HG03460 (cell line): Measurements from ENCODE around the gene KCNK16.
A peak's percentile ranks its signal among the peaks of the same experiment; 100 is the strongest.
"Not testable (repeated sequence)": the region's sequence is repeated elsewhere in the genome, so short reads cannot be mapped to it uniquely, and the experiment has no call there.

ENCODE experiments used
- ATAC-seq: cut with Tn5 transposase; IDR thresholded peaks from one replicate; pipeline ENCODE4 v1.9.1; 2021; ENCODE audit not compliant: unreplicated experiment

KCNK16 gene

DNA sequence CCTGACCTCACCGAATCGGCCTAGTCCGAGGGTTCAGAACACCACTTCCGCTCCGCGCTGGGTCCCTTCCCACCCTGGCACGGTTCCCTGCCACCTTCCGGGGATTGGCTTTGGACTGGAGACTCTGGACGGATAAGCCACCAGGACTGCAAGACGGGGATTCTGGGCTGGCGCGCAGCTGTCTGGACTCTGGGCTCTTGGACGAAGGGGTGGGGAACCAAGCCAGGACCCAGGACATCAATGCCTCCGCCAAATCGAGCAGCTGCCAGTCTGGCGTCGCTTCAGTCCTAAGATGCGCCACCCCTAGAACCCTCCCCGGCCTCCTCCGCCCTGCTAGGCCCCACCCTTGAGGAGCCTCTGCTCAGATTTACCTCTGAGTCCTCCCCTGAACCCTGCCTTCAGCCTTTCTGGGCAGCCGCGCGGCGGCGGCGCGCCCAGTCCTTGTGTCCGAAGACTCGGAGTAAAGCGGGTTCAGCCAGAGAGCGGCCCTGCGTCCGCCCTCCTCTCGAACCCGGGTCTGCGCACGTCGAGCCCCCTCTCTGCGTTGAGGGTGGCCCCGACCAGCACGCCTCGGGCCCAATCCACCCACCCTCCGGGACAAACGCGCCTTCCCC is 9.5 kb downstream of the KCNK16 start:
- no peak for ATAC-seq

DNA sequence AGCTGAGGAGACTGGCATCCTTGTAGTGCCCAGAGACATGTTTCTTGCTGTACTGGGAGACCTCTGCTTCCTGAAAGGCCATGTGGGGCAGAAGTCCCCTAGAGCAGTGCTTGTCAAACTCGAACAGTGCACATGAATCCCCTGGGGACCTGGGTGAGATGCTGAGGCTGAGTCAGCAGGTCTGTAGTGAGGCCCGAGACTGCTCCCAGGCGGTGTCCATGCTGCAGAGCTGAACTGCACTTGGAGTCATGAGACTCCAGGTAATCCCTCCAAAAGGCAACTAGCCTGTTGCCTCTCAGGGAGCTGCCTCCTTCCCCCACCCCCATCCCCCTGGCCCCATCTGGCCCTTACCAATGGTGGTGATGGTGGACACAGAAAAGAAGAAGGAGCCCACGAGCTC is 12.0 kb downstream of the KCNK16 start:
- no peak for ATAC-seq

DNA sequence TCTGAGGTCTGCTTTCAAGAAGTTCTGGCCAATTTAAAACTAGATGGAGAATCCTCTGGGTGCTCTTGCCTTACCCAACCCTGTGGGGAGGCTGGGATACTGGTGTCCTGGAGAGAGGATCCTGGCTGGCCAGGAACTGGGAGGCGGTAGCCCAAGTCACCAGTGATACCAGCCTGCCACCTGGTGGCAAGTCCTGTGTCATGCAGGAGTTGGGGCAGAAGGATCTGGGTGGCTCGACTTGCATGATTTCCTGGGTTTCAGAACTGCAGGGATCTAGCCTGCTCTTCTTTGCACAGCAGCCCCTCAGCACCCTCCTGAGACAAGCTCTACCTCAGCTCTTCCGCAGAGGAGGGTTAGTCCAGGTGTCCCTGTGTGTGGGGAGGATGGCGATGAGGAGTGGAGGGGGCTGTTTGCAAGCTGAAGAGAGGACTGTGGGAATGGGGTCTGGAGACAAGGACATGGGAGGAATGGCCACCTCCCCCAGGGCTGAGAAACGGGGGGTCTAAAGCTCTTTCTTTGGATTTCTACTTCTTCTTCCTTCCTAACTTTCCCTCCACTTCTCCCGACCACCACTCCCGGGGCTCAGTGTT is 12.5 kb downstream of the KCNK16 start:
- ATAC-seq = no peak

DNA sequence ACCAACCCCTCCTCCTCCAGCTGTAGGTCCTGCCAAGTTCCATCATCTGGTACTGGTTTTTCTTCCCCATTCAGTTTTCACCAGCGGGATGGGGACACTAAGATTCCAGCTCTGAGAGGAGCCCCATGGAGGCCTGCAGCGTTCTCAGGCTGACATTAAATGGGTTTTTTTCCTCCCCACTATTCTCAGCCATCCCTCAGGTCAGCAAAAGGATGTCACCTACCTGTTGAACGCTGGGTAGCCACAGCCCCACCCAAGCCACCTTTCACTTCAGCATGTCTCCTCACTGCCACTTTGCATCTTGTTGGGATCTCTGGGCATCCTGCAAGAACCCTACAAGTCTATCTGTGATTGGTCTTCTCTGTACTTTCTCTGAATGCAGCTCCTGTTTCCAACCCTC is 15.0 kb downstream of the KCNK16 start:
- ATAC-seq = no peak

DNA sequence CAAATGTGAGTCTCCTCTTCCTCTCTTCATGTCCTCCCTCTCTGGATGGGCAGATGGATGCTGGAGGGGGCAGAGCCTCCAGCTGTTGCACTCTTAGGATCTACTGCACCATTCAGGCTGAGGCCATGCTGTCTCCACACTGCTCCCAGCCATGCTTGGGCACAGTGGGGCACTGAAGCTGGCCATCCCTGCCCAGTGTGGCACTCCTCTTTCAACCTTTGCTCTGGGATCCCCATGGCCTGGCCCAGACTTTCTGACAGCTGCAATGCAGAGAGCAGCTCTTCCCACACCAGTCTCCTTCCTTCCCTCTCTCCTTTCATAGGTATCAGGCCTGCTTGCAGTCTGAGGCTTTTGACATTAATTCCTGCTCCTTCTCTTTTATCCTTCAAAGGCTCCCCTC is 17.6 kb downstream of the KCNK16 start:
- ATAC-seq = no peak

DNA sequence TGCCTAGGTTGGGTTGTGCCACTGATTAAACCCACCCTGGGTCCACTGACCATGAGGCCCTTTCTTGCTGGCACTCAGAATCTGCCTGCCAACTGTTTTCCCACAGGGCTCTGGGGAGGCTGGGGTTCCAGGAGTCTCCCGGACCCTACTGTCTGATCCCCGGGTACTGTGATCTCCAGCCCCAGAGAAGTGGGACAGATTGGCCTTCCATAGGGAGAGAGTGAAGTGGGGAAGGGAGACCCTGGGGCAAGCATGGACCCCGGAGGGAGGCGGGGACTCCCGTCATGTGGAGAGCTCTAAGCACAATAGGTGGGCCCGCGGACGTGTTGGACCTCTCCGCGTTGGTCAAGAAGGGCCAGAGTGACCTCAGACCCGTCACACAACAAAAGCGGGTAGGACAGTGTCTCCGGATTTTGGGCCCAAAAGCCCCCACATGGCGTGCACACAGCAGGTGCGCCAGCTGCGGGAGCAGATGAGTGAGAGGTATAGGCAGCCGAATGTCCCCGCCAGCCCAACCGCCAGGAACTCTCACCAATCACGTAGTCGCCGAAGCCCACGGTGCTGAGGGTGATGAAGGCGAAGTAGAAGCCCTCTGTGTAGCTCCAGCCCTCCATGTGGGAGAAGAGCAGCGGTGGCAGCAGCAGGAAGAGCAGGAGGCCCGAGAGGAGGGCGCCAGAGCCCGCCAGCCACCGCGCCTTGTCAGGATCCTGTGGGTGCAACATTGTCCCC is 18.9 kb downstream of the KCNK16 start:
- ATAC-seq = no peak

DNA sequence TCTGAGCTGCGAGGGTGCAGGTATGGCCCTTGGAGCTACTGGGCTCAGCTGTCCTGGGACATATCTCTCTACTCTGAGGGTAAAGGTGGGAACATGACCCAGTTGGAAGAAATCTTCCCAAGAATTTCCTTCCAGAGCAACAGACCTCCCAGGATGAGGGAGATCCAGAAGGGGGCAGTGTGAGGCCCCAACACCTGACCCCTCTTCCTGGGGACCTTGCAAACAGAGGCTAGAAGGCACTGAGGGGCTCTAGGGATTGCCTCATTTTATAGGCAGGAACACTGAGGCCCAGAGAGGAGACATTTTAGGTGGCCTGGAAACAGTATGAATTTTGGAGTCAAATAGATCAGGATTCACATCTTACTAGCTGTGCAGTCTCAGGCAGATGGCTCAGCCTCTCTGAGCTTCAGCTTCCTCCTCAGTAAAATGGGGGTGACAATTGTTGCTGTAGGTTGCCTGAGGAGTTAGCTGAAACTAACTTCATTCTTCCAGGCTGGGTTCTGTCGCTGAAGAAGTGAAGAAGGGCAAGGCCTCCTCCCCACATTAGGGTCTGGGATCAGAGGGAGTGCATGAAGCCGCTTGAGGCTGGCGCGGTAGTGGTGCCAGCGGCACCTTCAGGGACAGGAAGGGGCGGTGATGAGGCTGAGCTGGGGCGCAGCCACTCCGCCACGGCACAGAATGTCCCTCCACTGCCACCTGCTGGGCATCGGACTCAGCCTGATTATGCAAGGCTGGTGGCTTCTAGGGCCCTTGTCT is 19.7 kb downstream of the KCNK16 start:
- peak; percentile 83 for ATAC-seq

DNA sequence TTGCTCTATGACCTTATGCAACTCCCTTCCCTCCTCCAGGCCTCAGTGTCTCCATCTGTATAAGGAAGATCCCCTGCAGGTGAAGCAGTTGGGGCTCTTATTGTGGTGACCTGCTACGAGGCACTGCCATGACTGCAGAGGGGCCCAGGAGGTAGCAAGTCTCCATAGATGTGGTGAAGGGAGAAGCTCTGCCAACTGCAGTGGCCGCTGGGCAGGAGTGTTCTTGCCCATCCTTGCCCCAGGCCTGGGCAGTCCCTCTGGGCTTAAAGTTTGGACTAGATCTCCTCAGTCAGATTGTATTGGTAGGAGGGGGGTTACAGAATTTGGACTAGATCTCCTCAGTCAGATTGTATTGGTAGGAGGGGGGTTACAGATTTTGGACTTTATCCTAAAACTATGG is 20.5 kb downstream of the KCNK16 start:
- ATAC-seq = no peak

DNA sequence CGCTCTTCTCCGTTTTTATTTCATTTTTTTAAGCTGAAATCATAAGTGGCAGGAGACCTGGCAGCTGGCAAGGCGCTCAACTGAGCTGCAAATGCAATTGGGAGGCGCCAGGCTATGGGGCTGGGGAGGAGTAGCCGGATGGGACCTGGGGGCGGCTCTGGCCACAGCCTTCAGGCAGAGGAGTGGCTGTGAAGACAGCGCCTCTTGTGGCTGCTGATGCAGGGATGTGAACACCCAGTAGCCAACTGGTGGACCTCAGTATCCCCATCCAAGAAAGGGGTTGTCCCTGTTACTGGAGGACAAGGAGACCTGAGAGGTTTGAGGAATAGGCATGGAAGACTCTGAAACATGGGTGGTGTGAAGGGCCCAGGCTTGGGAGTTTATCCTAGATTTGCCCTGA is 20.9 kb downstream of the KCNK16 start:
- ATAC-seq = no peak

DNA sequence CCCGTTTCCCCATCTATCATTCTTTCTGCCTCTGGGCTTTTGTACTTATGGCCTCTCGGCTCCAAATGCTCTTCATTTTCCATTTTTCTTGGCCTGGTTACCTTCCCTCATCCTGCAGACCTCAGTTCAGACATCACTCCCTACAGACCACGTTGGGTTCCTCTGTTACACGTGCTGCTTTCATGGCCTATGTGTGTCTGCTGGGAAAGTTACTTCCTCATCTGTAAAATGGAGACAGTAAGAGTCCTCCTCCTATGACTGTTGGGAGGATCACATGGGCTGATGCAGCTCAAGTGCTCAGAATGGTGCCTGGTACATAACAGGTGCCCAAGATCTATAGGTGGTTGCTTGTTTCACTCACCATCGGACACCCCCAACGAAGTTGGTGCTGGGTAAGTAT is 21.8 kb downstream of the KCNK16 start:
- no peak for ATAC-seq

DNA sequence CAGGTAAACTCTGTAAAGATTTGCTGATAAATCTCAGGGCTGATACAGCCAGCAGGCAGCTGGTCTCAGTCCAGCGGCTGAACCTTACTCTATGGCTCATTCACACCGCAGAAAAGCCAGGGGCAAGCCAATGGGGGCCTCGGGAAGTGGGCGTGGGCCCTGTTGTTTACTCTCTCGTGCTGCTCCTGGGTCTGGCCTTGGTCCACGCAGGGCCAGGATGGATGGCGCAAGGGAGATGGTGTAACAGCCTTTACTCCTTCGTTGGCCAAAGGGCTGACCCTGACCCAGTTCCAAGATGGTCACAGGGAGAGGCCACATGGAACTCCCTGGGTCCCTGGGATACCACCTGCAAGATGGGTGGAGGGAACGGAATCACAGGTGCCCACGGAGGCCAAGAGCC is 24.4 kb downstream of the KCNK16 start:
- no peak for ATAC-seq

DNA sequence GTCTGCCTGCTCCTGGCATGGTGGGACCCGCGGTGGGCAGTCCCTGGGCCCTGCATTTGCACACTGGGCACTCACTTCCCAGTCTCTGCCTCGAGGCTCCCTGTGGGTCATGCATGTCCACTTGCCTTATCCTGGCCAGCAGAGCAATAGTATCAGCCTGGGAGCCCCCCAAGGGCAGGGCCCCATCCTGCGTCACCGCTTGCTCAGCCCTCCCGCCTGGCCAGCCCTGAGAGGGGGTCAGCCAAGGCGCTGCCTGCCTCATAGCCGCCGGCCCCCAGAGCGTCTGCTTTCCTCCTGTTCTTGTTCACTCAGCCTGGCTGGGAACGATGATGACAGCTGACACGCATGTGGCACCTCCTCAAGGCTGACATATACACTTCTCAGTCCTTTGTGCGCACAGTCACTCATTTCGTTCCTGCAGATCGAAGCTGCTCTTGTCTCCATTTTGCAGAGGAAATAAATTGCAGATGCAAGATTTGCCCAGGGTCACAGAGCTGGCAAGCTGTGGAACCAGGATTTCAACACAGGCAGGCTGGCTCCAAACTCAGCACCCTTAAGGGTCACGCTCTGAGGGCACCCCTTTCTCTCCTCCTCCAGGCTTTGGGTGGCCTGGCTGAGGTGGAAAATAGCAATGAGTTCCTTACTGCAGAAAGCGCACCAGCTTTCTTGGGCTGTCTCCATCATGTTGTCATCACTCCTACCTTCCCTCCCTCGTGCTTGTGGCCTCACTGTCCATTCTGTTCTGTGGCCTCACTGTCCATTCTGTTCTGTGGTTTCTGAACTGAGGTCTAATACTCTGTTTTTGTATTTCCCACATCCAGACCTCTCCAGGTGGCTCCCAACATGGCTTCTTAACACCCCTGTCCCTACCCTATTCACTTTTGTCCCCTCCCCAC is 25.5 kb downstream of the KCNK16 start:
- no peak for ATAC-seq

DNA sequence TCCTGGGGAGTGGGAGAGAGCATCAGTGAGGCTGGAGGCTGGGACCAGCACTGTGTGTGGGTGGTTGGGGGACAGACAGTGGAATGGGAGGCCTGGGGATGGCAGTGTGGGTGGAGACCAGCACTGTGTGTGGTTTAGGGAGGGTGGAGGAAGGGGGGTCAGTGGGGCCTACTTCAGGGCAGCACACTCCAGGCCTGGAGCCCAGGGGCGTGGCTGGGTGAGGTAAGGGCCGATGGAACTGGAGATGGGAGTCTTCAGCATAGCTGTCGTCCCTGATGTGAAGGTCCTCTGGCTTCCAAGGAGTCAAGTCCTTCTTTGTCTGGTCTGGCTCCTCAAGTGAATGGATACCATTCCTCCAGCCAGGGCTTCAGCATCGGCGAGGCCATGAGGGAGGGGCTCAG is 26.9 kb downstream of the KCNK16 start:
- ATAC-seq = no peak

DNA sequence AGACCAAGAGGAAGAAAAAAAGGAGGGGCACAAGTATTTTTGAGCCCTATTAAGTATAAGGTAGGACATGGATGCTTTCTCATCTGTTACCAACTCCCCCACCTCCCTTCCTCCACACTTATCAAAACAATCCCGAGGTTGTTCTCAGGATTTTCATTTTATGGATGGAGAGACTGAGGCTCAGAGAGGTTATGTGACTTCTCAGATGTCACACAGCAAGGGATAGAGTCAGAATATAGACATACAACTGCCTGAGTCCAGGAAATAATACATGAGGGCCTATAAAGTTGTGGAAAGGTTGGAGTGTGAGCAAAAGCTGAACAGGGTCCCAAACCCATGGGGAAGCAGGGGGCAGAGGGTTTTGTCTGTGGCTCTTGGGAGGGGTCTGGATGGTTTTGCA is 27.6 kb downstream of the KCNK16 start:
- ATAC-seq = no peak

DNA sequence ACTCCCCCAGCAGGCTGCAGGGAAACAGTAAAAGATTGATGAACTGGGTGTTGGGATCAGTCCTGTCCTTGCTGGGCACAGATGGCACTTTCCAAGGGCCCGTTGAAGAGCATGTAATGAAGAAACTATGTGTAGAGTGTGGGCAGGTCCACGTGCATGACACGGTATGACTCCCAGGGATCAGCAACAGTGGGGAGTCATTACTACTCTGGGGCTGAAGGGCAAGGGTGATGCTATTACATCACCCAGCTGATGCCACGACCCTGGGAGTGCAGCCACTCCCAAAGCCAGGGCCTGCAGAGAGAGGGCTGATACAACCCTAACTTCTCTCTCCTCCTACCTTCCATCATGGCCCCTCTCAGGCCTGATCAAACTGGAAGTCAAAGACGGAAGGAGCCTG is 28.4 kb downstream of the KCNK16 start:
- ATAC-seq = no peak

DNA sequence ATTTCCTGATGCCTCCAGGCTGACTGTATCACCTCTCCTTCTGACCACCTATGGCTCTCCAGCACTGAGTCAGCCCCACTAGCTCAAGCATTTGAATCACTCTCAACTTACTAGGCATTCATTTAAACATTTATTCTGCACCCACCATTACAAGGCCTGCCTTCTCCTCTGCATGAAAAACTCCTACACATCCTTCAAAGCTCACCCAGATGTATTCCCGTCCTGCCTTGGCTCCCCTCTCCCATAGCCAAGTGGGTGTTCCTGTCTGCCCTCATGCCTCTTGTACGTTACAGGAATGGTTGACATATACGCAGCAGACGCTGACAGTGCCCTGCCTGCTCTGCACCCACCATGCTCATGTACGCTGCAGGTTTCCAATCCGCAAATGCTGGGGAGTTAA is 29.9 kb downstream of the KCNK16 start:
- ATAC-seq = no peak

DNA sequence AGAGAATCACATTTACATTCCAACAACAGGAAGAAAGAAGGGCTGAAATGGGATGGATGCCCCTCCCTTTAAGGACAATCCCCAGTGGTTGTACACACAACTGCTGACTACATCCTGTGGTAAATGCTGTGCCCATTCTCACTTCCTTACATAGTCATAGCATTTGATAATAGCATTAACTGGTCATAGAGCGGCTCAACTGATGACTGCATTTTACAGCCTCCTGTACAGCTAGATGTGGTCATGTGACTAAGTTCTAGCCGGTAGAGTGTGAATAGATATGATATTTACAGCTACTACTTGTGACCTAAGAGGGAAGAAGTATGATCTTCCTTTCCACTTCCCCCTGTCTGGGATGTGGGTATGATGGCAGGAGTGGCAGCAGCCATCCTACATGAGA is 33.0 kb downstream of the KCNK16 start:
- ATAC-seq = no peak

DNA sequence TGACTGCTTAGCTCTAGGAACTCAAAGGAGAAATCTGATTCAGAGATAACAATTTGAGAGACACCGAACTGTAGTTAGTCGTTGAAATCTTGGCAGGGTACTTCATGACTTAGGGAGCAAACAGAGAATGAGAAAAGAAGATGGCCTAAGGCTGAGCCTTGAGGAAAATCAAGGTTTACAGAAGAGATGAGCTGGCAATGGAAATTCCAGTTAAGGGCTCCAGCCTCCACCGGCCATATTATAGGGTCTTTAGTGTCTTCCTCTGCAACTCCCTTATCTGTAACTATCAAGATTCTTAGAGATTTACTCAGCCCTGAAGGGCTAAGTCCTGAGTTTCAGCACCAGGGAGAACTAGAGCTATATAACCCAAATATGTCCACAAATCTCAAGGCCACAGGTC is 34.9 kb downstream of the KCNK16 start:
- no peak for ATAC-seq

DNA sequence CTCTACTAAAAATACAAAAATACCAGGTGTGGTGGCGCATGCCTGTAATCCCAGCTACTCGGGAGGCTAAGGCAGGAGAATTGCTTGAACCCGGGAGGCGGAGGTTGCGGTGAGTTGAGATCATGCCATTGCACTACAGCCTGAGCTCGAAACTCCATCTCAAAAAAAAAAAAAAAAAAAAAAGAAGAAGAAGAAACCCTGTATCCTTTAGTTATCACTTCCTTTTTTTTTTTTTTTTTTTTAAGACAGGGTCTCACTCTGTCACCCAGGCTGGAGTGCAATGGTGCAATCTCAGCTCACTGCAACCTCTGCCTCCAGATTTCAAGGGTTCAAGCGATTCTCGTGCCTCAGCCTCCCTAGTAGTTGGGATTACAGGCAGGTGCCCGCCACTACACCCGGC is 35.9 kb downstream of the KCNK16 start:
- not testable (repeated sequence) for ATAC-seq

DNA sequence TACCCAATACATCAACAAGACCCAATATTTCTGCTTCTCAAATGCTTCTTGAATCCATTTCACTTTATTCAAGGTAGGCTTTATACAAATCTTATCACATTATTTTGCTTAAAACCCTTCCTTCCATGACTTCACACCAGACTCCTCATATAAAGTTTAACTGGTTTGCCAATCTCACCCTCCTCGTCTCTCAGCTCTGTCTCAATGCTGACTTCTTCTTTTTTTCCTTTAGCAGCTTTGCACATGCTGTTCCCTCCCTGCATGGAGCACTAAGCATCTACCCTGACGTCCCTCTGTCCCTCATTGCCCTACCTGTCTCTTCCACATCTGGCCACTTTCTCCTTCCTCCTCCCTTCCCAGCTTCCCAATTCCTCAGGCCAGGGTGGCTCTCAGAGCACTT is 39.7 kb downstream of the KCNK16 start:
- ATAC-seq = no peak
